Loucy (cell line): ENCODE results near the gene ATP5F1B.
A peak's percentile ranks its signal among the peaks of the same experiment; 100 is the strongest.

Experiments
- H2AFZ ChIP-seq: fragments of 200-600 bp; sonication (generic); 2 replicates; pipeline ENCODE4 v1.6.0; 2016; ENCODE audit warnings: antibody characterized with exemption, mild to moderate bottlenecking, low read length, moderate library complexity
- H3F3A ChIP-seq: fragments of 200-600 bp; 2 replicates; pipeline ENCODE4 v1.6.0; 2016; ENCODE audit warnings: antibody characterized with exemption, low read depth, mild to moderate bottlenecking
- H3K27me3 ChIP-seq: fragments of 200-600 bp; sonication (generic); 2 replicates; pipeline ENCODE4 v1.6.1; 2014; ENCODE audit warnings: low read length, mild to moderate bottlenecking; ENCODE audit not compliant: insufficient read depth, poor library complexity, severe bottlenecking
- H3K36me3 ChIP-seq: fragments of 200-600 bp; sonication (generic); 2 replicates; pipeline ENCODE4 v1.6.1; 2016; ENCODE audit warnings: low read length; ENCODE audit not compliant: insufficient read depth
- H3K4me1 ChIP-seq: fragments of 200-600 bp; sonication (generic); 2 replicates; pipeline ENCODE4 v1.5.1; 2014; ENCODE audit warnings: low read length, mild to moderate bottlenecking; ENCODE audit not compliant: insufficient read depth, poor library complexity, severe bottlenecking
- H3K4me2 ChIP-seq: fragments of 200-600 bp; sonication (generic); 2 replicates; pipeline ENCODE4 v1.6.0; 2014; ENCODE audit warnings: antibody characterized with exemption, low read length, low read depth, mild to moderate bottlenecking; ENCODE audit not compliant: poor library complexity, severe bottlenecking
- H3K4me3 ChIP-seq: fragments of 200-600 bp; sonication (generic); 2 replicates; pipeline ENCODE4 v1.5.1; 2014; ENCODE audit warnings: low read length, mild to moderate bottlenecking, mixed read lengths; ENCODE audit not compliant: poor library complexity, severe bottlenecking
- H3K79me2 ChIP-seq: fragments of 200-600 bp; sonication (generic); 2 replicates; pipeline ENCODE4 v1.6.1; 2014; ENCODE audit warnings: low read length; ENCODE audit not compliant: insufficient read depth
- H3K9ac ChIP-seq: fragments of 200-600 bp; sonication (generic); 2 replicates; pipeline ENCODE4 v1.6.0; 2014; ENCODE audit warnings: mild to moderate bottlenecking, low read depth, low read length, moderate library complexity; ENCODE audit not compliant: poor library complexity, severe bottlenecking
- H3K9me2 ChIP-seq: fragments of 200-600 bp; sonication (generic); replicated peaks from 2 replicates; pipeline ENCODE4 v1.6.1; 2016; ENCODE audit warnings: low read depth, low read length, mixed read lengths
- H3K9me3 ChIP-seq: fragments of 200-600 bp; sonication (generic); 2 replicates; pipeline ENCODE4 v1.6.1; 2014; ENCODE audit warnings: mild to moderate bottlenecking, antibody characterized with exemption, low read length, low read depth; ENCODE audit not compliant: insufficient read depth
- H4K20me1 ChIP-seq: fragments of 200-600 bp; sonication (generic); 2 replicates; pipeline ENCODE4 v1.6.0; 2014; ENCODE audit warnings: antibody characterized with exemption, low read length, mild to moderate bottlenecking; ENCODE audit not compliant: insufficient read depth, poor library complexity, severe bottlenecking
- EZH2phosphoT487 ChIP-seq: fragments of 200-600 bp; IDR thresholded peaks from 2 replicates; pipeline ENCODE4 v1.6.1; 2018; ENCODE audit warnings: antibody characterized with exemption, mild to moderate bottlenecking, moderate library complexity, borderline replicate concordance
- TF ChIP-seq, protein P1 (sequence below): fragments of 200-600 bp; sonication (generic); conservative IDR thresholded peaks from 2 replicates; pipeline ENCODE4 v1.5.1; 2014; ENCODE audit warnings: mild to moderate bottlenecking, antibody characterized with exemption, low read length

The ATP5F1B gene

GRCh38 chr12:56682323-56682722 is 36.5 kb upstream of the ATP5F1B start:
- peaks cover 93% of the 10 kb centered on the region for H4K20me1 ChIP-seq
- H3K79me2 ChIP-seq, result peaks cover 100% of the 10 kb centered on the region
- no peak for TF ChIP-seq EZH2phosphoT487
- TF ChIP-seq, protein P1, sequence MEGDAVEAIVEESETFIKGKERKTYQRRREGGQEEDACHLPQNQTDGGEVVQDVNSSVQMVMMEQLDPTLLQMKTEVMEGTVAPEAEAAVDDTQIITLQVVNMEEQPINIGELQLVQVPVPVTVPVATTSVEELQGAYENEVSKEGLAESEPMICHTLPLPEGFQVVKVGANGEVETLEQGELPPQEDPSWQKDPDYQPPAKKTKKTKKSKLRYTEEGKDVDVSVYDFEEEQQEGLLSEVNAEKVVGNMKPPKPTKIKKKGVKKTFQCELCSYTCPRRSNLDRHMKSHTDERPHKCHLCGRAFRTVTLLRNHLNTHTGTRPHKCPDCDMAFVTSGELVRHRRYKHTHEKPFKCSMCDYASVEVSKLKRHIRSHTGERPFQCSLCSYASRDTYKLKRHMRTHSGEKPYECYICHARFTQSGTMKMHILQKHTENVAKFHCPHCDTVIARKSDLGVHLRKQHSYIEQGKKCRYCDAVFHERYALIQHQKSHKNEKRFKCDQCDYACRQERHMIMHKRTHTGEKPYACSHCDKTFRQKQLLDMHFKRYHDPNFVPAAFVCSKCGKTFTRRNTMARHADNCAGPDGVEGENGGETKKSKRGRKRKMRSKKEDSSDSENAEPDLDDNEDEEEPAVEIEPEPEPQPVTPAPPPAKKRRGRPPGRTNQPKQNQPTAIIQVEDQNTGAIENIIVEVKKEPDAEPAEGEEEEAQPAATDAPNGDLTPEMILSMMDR, result no peak
- H3K4me2 ChIP-seq, result peak overlapping the region; percentile 80
- H3K9me3 ChIP-seq, result no peaks in the 10 kb centered on the region
- H3K9me2 ChIP-seq, result no peaks in the 10 kb centered on the region
- H3K27me3 ChIP-seq, result peaks cover 4% of the 10 kb centered on the region
- H3K4me3 ChIP-seq, result peak overlapping the region; percentile 45
- H3F3A ChIP-seq, result peaks cover 2% of the 10 kb centered on the region
- H3K4me1 ChIP-seq, result peaks cover 32% of the 10 kb centered on the region
- H2AFZ ChIP-seq, result no peak overlapping the region
- H3K9ac ChIP-seq, result peak overlapping the region; percentile 28
- peaks cover 27% of the 10 kb centered on the region; the same call in 1 of the 2 replicates for H3K36me3 ChIP-seq

DNA sequence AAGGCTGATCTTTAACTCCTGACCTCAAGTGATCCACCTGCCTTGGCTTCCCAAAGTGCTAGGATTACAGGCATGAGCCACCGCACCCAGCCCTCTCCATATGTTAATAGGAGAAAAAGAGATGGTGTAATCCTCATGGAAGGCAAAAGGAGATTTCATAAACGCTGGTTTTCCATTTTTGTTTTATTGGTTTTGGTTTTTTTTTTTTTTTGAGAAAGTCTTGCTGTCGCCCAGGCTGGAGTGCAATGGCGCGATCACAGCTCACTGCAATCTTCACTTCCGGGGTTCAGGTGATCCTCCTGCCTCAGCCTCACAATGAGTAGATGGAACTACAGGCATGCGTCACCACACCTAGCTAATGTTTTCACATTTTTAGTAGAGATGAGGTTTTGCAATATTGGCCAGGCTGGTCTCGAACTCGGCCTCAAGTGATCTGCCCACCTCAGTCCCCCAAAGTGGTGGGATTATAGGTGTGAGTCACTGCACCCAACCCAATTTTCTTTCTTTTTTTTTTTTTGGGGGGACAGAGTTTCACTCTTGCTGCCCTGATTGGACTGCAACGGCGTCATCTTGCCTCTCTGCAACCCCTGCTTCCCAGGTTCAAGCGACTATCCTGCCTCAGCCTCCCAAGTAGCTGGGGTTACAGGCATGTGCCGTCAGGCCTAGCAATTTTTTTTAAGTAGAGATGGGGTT is 34.2 kb upstream of the ATP5F1B start:
- H4K20me1 ChIP-seq, result peaks cover 96% of the 10 kb centered on the region
- no peak overlapping the region for H3K9ac ChIP-seq
- H3K9me2 ChIP-seq, result no peaks in the 10 kb centered on the region
- no peaks in the 10 kb centered on the region for H3K9me3 ChIP-seq
- H2AFZ ChIP-seq, result no peak overlapping the region
- no peak overlapping the region for H3K4me3 ChIP-seq
- no peaks in the 10 kb centered on the region for H3K27me3 ChIP-seq
- peaks cover 2% of the 10 kb centered on the region for H3F3A ChIP-seq
- TF ChIP-seq EZH2phosphoT487, result no peak
- TF ChIP-seq, protein P1, result no peak
- peaks cover 27% of the 10 kb centered on the region; the same call in 1 of the 2 replicates for H3K36me3 ChIP-seq
- peaks cover 21% of the 10 kb centered on the region for H3K4me1 ChIP-seq
- H3K79me2 ChIP-seq, result peaks cover 100% of the 10 kb centered on the region
- H3K4me2 ChIP-seq, result peak overlapping the region; percentile 30

- TF ChIP-seq, protein P1, result no peak
- TF ChIP-seq EZH2phosphoT487, result no peak
- H3K4me1 ChIP-seq, result peaks cover 12% of the 10 kb centered on the region
Observed at GRCh38 chr12:56678852-56679251, 33.1 kb upstream of the ATP5F1B start.

More at GRCh38 chr12:56678852-56679251, 33.1 kb upstream of the ATP5F1B start:
- peaks cover 100% of the 10 kb centered on the region for H3K79me2 ChIP-seq
- H3K9ac ChIP-seq, result no peak overlapping the region
- no peaks in the 10 kb centered on the region for H3K9me2 ChIP-seq
- peaks cover 2% of the 10 kb centered on the region for H3F3A ChIP-seq
- no peak overlapping the region for H3K4me2 ChIP-seq
- no peak overlapping the region for H3K4me3 ChIP-seq
- no peak overlapping the region for H2AFZ ChIP-seq
- peaks cover 90% of the 10 kb centered on the region for H4K20me1 ChIP-seq
- no peaks in the 10 kb centered on the region for H3K27me3 ChIP-seq
- H3K9me3 ChIP-seq, result no peaks in the 10 kb centered on the region
- H3K36me3 ChIP-seq, result peaks cover 31% of the 10 kb centered on the region; the same call in 1 of the 2 replicates
